ENCODE results near the gene COLEC11.

DNA sequence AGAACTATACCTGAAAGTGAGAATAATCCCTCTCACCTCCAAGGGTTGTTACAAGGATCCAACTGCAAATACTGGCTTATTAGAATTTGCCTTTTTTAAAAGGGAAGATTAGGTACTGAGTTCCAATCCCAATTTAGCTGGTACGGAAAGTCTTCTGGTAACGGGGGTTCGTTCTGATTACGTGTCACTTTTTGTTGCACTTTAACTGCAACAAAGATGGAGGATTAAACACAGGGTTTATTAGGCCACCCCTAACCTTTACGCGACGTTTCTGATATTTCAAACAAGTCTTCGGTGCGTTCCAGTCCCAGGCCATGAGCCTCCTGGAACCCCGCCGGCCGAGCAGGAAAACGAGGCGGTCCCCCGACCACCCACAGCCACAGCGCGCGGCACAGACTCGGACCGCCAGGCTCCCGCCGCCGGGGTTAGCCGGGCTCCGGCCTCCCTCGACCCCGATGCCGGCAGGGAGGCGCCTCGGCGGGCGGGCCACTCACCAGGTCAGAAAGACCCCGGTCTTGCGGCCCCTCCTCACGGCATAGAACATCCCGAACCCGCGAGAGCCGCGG lies 37.2 kb upstream of the COLEC11 start:
- TF ChIP-seq, protein P1, sequence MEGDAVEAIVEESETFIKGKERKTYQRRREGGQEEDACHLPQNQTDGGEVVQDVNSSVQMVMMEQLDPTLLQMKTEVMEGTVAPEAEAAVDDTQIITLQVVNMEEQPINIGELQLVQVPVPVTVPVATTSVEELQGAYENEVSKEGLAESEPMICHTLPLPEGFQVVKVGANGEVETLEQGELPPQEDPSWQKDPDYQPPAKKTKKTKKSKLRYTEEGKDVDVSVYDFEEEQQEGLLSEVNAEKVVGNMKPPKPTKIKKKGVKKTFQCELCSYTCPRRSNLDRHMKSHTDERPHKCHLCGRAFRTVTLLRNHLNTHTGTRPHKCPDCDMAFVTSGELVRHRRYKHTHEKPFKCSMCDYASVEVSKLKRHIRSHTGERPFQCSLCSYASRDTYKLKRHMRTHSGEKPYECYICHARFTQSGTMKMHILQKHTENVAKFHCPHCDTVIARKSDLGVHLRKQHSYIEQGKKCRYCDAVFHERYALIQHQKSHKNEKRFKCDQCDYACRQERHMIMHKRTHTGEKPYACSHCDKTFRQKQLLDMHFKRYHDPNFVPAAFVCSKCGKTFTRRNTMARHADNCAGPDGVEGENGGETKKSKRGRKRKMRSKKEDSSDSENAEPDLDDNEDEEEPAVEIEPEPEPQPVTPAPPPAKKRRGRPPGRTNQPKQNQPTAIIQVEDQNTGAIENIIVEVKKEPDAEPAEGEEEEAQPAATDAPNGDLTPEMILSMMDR (IDR thresholded peaks at IDR 0.05; ENCODE audit: insufficient read depth, low read length, poor library complexity, severe bottlenecking): no peak
- TF ChIP-seq EZH2phosphoT487 (conservative IDR thresholded peaks at IDR 0.05; ENCODE audit: low read length): no peak

Measured in SU-DHL-6 (cell line).